OCI-LY7 (cell line): ENCODE data around the gene DCDC2C. TPM values are rescaled to one million over a fixed set of nuclear protein-coding genes. Genes with fewer than 3 reads are reported as not detected.

ENCODE experiments used
- BruUV-seq: library from RNA; stranded (reverse); fragments of 400-500 nt; replicated peaks from 2 replicates; lab custom pipeline; 2021; lab: Mats Ljungman, UMichigan
- CTCF ChIA-PET: fragments of 300-600 bp; sonication (Branson Sonifier 250); formaldehyde crosslinking; loops from one replicate; lab custom pipeline; 2022; ENCODE audit warnings: antibody characterized with exemption; ENCODE audit not compliant: unreplicated experiment; lab: Charles Lee
- POLR2A ChIA-PET: fragments of 300-600 bp; sonication (Branson Sonifier 250); formaldehyde crosslinking; loops from one replicate; lab custom pipeline; 2022; ENCODE audit warnings: antibody characterized with exemption; lab: Charles Lee
- DNase-seq: peaks from one replicate; pipeline ENCODE4 v3.0.0-alpha.2; 2015; ENCODE audit warnings: low spot score
- H2AFZ ChIP-seq: fragments of 200-600 bp; sonication (generic), shearing (Covaris generic); 2 replicates; pipeline ENCODE4 v1.6.1; 2014; ENCODE audit warnings: mild to moderate bottlenecking, antibody characterized with exemption, low read length, moderate library complexity
- H3K27ac ChIP-seq: fragments of 200-600 bp; sonication (generic); 2 replicates; pipeline ENCODE4 v1.5.1; 2014; ENCODE audit warnings: mixed run types, low read depth, mild to moderate bottlenecking, moderate library complexity, low read length, inconsistent platforms; ENCODE audit not compliant: poor library complexity, severe bottlenecking
- H3K36me3 ChIP-seq: fragments of 200-600 bp; sonication (generic); 2 replicates; pipeline ENCODE4 v1.6.1; 2014; ENCODE audit warnings: mild to moderate bottlenecking, antibody characterized with exemption, low read length, moderate library complexity, mixed read lengths; ENCODE audit not compliant: insufficient read depth
- H3K4me1 ChIP-seq: fragments of 200-600 bp; sonication (generic); 2 replicates; pipeline ENCODE4 v1.5.1; 2014; ENCODE audit warnings: mild to moderate bottlenecking, low read length; ENCODE audit not compliant: insufficient read depth, poor library complexity, severe bottlenecking
- H3K4me2 ChIP-seq: fragments of 200-600 bp; sonication (generic); 2 replicates; pipeline ENCODE4 v1.6.1; 2014; ENCODE audit warnings: mild to moderate bottlenecking, low read length
- H3K4me3 ChIP-seq: fragments of 200-600 bp; sonication (generic); 2 replicates; pipeline ENCODE4 v1.5.1; 2014; ENCODE audit warnings: mild to moderate bottlenecking, low read depth, low read length; ENCODE audit not compliant: poor library complexity, severe bottlenecking
- H3K79me2 ChIP-seq: fragments of 200-600 bp; sonication (generic); 2 replicates; pipeline ENCODE4 v1.6.1; 2016; ENCODE audit warnings: low read depth, mild to moderate bottlenecking, low read length, moderate library complexity, mixed read lengths; ENCODE audit not compliant: insufficient read depth
- H3K9me2 ChIP-seq: fragments of 200-600 bp; sonication (generic); 2 replicates; pipeline ENCODE4 v1.6.1; 2016; ENCODE audit warnings: mild to moderate bottlenecking, low read length, mixed read lengths; ENCODE audit not compliant: insufficient read depth
- H3K9me3 ChIP-seq: fragments of 200-600 bp; sonication (generic); 2 replicates; pipeline ENCODE4 v1.6.1; 2014; ENCODE audit warnings: mild to moderate bottlenecking, mixed run types, low read length, mixed read lengths
- H4K20me1 ChIP-seq: fragments of 200-600 bp; sonication (generic); 2 replicates; pipeline ENCODE4 v1.6.1; 2014; ENCODE audit warnings: mild to moderate bottlenecking, antibody characterized with exemption, low read length, moderate library complexity, mixed read lengths; ENCODE audit not compliant: insufficient read depth
- CTCF ChIP-seq: fragments of 200-600 bp; sonication (generic); conservative IDR thresholded peaks from 2 replicates; pipeline ENCODE4 v1.5.1; 2014; ENCODE audit warnings: mild to moderate bottlenecking, antibody characterized with exemption, low read length, moderate library complexity, mixed read lengths
- EZH2phosphoT487 ChIP-seq: fragments of 200-600 bp; sonication (generic); IDR thresholded peaks from 2 replicates; pipeline ENCODE4 v1.6.1; 2018; ENCODE audit warnings: low read depth, borderline replicate concordance, mild to moderate bottlenecking, mixed run types, antibody characterized with exemption, low read length, moderate library complexity, mixed read lengths
- intact Hi-C: fragments of 100-400 bp; cut with micrococcal nuclease; formaldehyde crosslinking; loops from one replicate; pipeline ENCODE4 v1.10.0; 2022; ENCODE audit not compliant: unreplicated experiment
- total RNA-seq, 2 experiments: library from RNA; depleted of rRNA in 1 of 2; stranded (reverse); fragments of >200 nt in 1 of 2; shearing (Covaris generic) in 1 of 2; gene quantifications; 2 replicates each; pipeline ENCODE4 v1.2.3, GENCODE V29; 2014 to 2022

Gene DCDC2C
- total RNA-seq, 2 experiments from 2014 or later = not detected

DNA sequence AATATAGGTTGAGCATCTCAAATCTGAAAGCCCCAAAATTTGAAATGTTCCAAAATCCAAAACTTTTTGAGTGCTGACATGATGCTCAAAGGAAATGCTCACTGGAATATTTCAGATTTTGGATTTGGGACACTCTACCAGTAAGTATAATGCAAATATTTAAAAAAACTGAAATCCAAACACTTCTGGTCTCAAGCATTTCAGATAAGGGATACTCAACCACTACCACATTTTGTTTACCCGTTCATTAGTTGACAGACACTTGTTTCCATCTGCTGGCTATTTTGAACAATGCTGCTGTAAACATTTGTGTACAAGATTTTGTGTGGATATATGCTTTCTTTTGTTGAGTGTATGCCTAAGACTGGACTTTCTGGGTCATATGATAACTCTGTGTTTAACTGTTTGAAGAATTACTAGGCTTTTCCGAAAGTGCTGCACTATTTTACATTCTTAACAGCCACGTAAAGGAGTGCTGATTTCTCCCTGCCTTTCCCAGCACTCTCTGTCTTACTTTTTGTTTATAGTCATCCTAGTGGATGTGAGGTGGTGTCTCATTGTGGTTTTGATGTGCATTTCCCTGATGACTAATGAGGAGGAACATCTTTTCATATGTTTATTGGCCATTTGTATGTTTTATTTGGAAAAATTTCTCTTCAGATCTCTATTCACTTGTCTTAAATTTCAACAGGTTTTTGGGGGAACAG, 19.5 kb upstream of the DCDC2C start:
- no peaks in the 10 kb centered on the region for H3K9me2 ChIP-seq
- intact Hi-C loops = no loop called here
- no peaks in the 10 kb centered on the region for H3K9me3 ChIP-seq
- BruUV-seq = no TSS peak
- no peak overlapping the region for H2AFZ ChIP-seq
- ChIA-PET POLR2A (interaction anchor here (0.6 kb wide), 2 partner anchors 32 to 566 kb away, joined by 5 to 8 read pairs; no protein-coding TSS in a partner anchor), CTCF (no interaction called here)
- H3K36me3 ChIP-seq = no peaks in the 10 kb centered on the region
- H3K27ac ChIP-seq = no peak overlapping the region
- no peak for DNase-seq
- H3K4me2 ChIP-seq = no peak overlapping the region
- no peak overlapping the region for H3K4me3 ChIP-seq
- H4K20me1 ChIP-seq = no peaks in the 10 kb centered on the region
- no peaks in the 10 kb centered on the region for H3K79me2 ChIP-seq
- TF ChIP-seq CTCF (0 out of 2 replicates have a peak, but pooled peaks have one; percentile 28), EZH2phosphoT487 (no peak)
- H3K4me1 ChIP-seq = peaks cover 18% of the 10 kb centered on the region

GRCh38 chr2:3689998-3690748, 13.2 kb upstream of the DCDC2C start:
- no peaks in the 10 kb centered on the region for H3K4me1 ChIP-seq
- DNase-seq = no peak
- BruUV-seq = no TSS peak
- no peaks in the 10 kb centered on the region for H3K79me2 ChIP-seq
- no peak overlapping the region for H3K27ac ChIP-seq
- H3K9me3 ChIP-seq = peaks cover 4% of the 10 kb centered on the region; the same call in 1 of the 2 replicates
- H2AFZ ChIP-seq = no peak overlapping the region
- H3K9me2 ChIP-seq = no peaks in the 10 kb centered on the region
- no peak overlapping the region for H3K4me3 ChIP-seq
- CTCF ChIA-PET = no interaction called here
- no peaks in the 10 kb centered on the region for H4K20me1 ChIP-seq
- TF ChIP-seq CTCF (no peak), EZH2phosphoT487 (no peak)
- POLR2A ChIA-PET = interaction anchor here (0.6 to 0.8 kb wide), 2 partner anchors 123 to 287 kb away, joined by 4 read pairs; no protein-coding TSS in a partner anchor
- intact Hi-C loops = loop anchor here (5.0 kb wide), 1 partner anchor 92 kb away; no protein-coding TSS in a partner anchor
- H3K36me3 ChIP-seq = no peaks in the 10 kb centered on the region
- H3K4me2 ChIP-seq = no peak overlapping the region
